ENCODE measurements around the gene VPS35L. TPM values are rescaled to one million over a fixed set of nuclear protein-coding genes. Genes with fewer than 3 reads are reported as not detected.
A peak's percentile ranks its signal among the peaks of the same experiment; 100 is the strongest.

VPS35L gene
- total RNA-seq, 1 donor from 2014 or later: 38.1 TPM

GRCh38 chr16:19589106-19589505 is 33.6 kb downstream of the VPS35L start:
- H3K27ac ChIP-seq (ENCODE audit: low read depth, low read length): no peak overlapping the region
- H3K9ac ChIP-seq (ENCODE audit: low read depth in 1 of 3, low read length in 3 of 3): no peak overlapping the region
- peaks cover 14 to 27% (median 15%) of the 10 kb centered on the region in 3 donors for H3K36me3 ChIP-seq (ENCODE audit: control insufficient read depth in 3 of 3, insufficient read depth in 3 of 3, low read length in 3 of 3)
- H3K9me3 ChIP-seq (ENCODE audit: control insufficient read depth in 3 of 3, low read length in 3 of 3): no peaks in the 10 kb centered on the region
- no peak overlapping the region for H3K4me3 ChIP-seq (ENCODE audit: low read length in 3 of 3)
- no peaks in the 10 kb centered on the region for H3K4me1 ChIP-seq (ENCODE audit: control insufficient read depth in 3 of 3, insufficient read depth in 3 of 3, low read length in 3 of 3)
- no peaks in the 10 kb centered on the region for H3K27me3 ChIP-seq (ENCODE audit: control insufficient read depth in 3 of 3, insufficient read depth in 3 of 3, low read length in 3 of 3)

- H3K9me3 ChIP-seq (ENCODE audit: control insufficient read depth in 3 of 3, low read length in 3 of 3): no peaks in the 10 kb centered on the region
- H3K4me1 ChIP-seq (ENCODE audit: control insufficient read depth in 3 of 3, insufficient read depth in 3 of 3, low read length in 3 of 3): no peaks in the 10 kb centered on the region
- no peaks in the 10 kb centered on the region for H3K27me3 ChIP-seq (ENCODE audit: control insufficient read depth in 3 of 3, insufficient read depth in 3 of 3, low read length in 3 of 3)
- H3K27ac ChIP-seq (ENCODE audit: low read depth, low read length): no peak overlapping the region
- H3K36me3 ChIP-seq (ENCODE audit: control insufficient read depth in 3 of 3, insufficient read depth in 3 of 3, low read length in 3 of 3): peaks cover 14 to 28% (median 18%) of the 10 kb centered on the region in 3 donors
- no peak overlapping the region for H3K4me3 ChIP-seq (ENCODE audit: low read length in 3 of 3)
- no peak overlapping the region for H3K9ac ChIP-seq (ENCODE audit: low read depth in 1 of 3, low read length in 3 of 3)
Measured at GRCh38 chr16:19589771-19590302, 34.3 kb downstream of the VPS35L start.

- H3K9ac ChIP-seq (ENCODE audit: low read depth in 1 of 3, low read length in 3 of 3): no peak overlapping the region
Measured at GRCh38 chr16:19595043-19595767, 39.7 kb downstream of the VPS35L start.

GRCh38 chr16:19598805-19599510 is 43.5 kb downstream of the VPS35L start:
- Histone ChIP-seq H3K4me3 (ENCODE audit: low read length in 3 of 3) (no peak overlapping the region), H3K27me3 (ENCODE audit: control insufficient read depth in 3 of 3, insufficient read depth in 3 of 3, low read length in 3 of 3) (no peaks in the 10 kb centered on the region), H3K9me3 (ENCODE audit: control insufficient read depth in 3 of 3, low read length in 3 of 3) (no peaks in the 10 kb centered on the region), H3K9ac (ENCODE audit: low read depth in 1 of 3, low read length in 3 of 3) (no peak overlapping the region), H3K4me1 (ENCODE audit: control insufficient read depth in 3 of 3, insufficient read depth in 3 of 3, low read length in 3 of 3) (no peaks in the 10 kb centered on the region), H3K36me3 (ENCODE audit: control insufficient read depth in 3 of 3, insufficient read depth in 3 of 3, low read length in 3 of 3) (peaks cover 10 to 36% (median 21%) of the 10 kb centered on the region in 3 donors), H3K27ac (ENCODE audit: low read depth, low read length) (no peak overlapping the region)

More at GRCh38 chr16:19595043-19595767, 39.7 kb downstream of the VPS35L start:
- Histone ChIP-seq H3K36me3 (ENCODE audit: control insufficient read depth in 3 of 3, insufficient read depth in 3 of 3, low read length in 3 of 3) (peaks cover 19 to 43% (median 28%) of the 10 kb centered on the region in 3 donors), H3K27ac (ENCODE audit: low read depth, low read length) (no peak overlapping the region), H3K4me1 (ENCODE audit: control insufficient read depth in 3 of 3, insufficient read depth in 3 of 3, low read length in 3 of 3) (no peaks in the 10 kb centered on the region), H3K4me3 (ENCODE audit: low read length in 3 of 3) (no peak overlapping the region), H3K27me3 (ENCODE audit: control insufficient read depth in 3 of 3, insufficient read depth in 3 of 3, low read length in 3 of 3) (no peaks in the 10 kb centered on the region), H3K9me3 (ENCODE audit: control insufficient read depth in 3 of 3, low read length in 3 of 3) (no peaks in the 10 kb centered on the region)

- H3K4me3 ChIP-seq (ENCODE audit: low read length in 3 of 3): no peak overlapping the region
- no peaks in the 10 kb centered on the region for H3K9me3 ChIP-seq (ENCODE audit: control insufficient read depth in 3 of 3, low read length in 3 of 3)
- no peaks in the 10 kb centered on the region for H3K27me3 ChIP-seq (ENCODE audit: control insufficient read depth in 3 of 3, insufficient read depth in 3 of 3, low read length in 3 of 3)
- peaks cover 0 to 2% (median 0%) of the 10 kb centered on the region in 3 donors for H3K4me1 ChIP-seq (ENCODE audit: control insufficient read depth in 3 of 3, insufficient read depth in 3 of 3, low read length in 3 of 3)
- H3K27ac ChIP-seq (ENCODE audit: low read depth, low read length): no peak overlapping the region
- H3K36me3 ChIP-seq (ENCODE audit: control insufficient read depth in 3 of 3, insufficient read depth in 3 of 3, low read length in 3 of 3): peaks cover 6 to 31% (median 15%) of the 10 kb centered on the region in 3 donors
- H3K9ac ChIP-seq (ENCODE audit: low read depth in 1 of 3, low read length in 3 of 3): no peak overlapping the region
Measured at GRCh38 chr16:19599968-19600716, 44.6 kb downstream of the VPS35L start.

- H3K27me3 ChIP-seq (ENCODE audit: control insufficient read depth in 3 of 3, insufficient read depth in 3 of 3, low read length in 3 of 3): no peaks in the 10 kb centered on the region
- peaks cover 3 to 22% (median 10%) of the 10 kb centered on the region in 3 donors for H3K36me3 ChIP-seq (ENCODE audit: control insufficient read depth in 3 of 3, insufficient read depth in 3 of 3, low read length in 3 of 3)
- H3K9me3 ChIP-seq (ENCODE audit: control insufficient read depth in 3 of 3, low read length in 3 of 3): no peaks in the 10 kb centered on the region
- no peak overlapping the region for H3K27ac ChIP-seq (ENCODE audit: low read depth, low read length)
- H3K4me3 ChIP-seq (ENCODE audit: low read length in 3 of 3): no peak overlapping the region
- H3K4me1 ChIP-seq (ENCODE audit: control insufficient read depth in 3 of 3, insufficient read depth in 3 of 3, low read length in 3 of 3): peaks cover 4 to 12% (median 11%) of the 10 kb centered on the region in 3 donors
- peak overlapping the region in 1 of 3 donors; percentile 25 for H3K9ac ChIP-seq (ENCODE audit: low read depth in 1 of 3, low read length in 3 of 3)
Measured at GRCh38 chr16:19601083-19601976, 45.8 kb downstream of the VPS35L start.

GRCh38 chr16:19604911-19605310 is 49.4 kb downstream of the VPS35L start:
- Histone ChIP-seq H3K4me3 (ENCODE audit: low read length in 3 of 3) (no peak overlapping the region), H3K36me3 (ENCODE audit: control insufficient read depth in 3 of 3, insufficient read depth in 3 of 3, low read length in 3 of 3) (peaks cover 8 to 23% (median 12%) of the 10 kb centered on the region in 3 donors), H3K27me3 (ENCODE audit: control insufficient read depth in 3 of 3, insufficient read depth in 3 of 3, low read length in 3 of 3) (no peaks in the 10 kb centered on the region), H3K9me3 (ENCODE audit: control insufficient read depth in 3 of 3, low read length in 3 of 3) (no peaks in the 10 kb centered on the region), H3K9ac (ENCODE audit: low read depth in 1 of 3, low read length in 3 of 3) (no peak overlapping the region), H3K4me1 (ENCODE audit: control insufficient read depth in 3 of 3, insufficient read depth in 3 of 3, low read length in 3 of 3) (peaks cover 4 to 12% (median 11%) of the 10 kb centered on the region in 3 donors), H3K27ac (ENCODE audit: low read depth, low read length) (no peak overlapping the region)

GRCh38 chr16:19605701-19606100 is 50.2 kb downstream of the VPS35L start:
- peaks cover 14 to 27% (median 18%) of the 10 kb centered on the region in 3 donors for H3K36me3 ChIP-seq (ENCODE audit: control insufficient read depth in 3 of 3, insufficient read depth in 3 of 3, low read length in 3 of 3)
- H3K27me3 ChIP-seq (ENCODE audit: control insufficient read depth in 3 of 3, insufficient read depth in 3 of 3, low read length in 3 of 3): no peaks in the 10 kb centered on the region
- no peak overlapping the region for H3K27ac ChIP-seq (ENCODE audit: low read depth, low read length)
- H3K9me3 ChIP-seq (ENCODE audit: control insufficient read depth in 3 of 3, low read length in 3 of 3): no peaks in the 10 kb centered on the region
- no peak overlapping the region for H3K4me3 ChIP-seq (ENCODE audit: low read length in 3 of 3)
- H3K9ac ChIP-seq (ENCODE audit: low read depth in 1 of 3, low read length in 3 of 3): no peak overlapping the region
- peaks cover 4 to 12% (median 11%) of the 10 kb centered on the region in 3 donors for H3K4me1 ChIP-seq (ENCODE audit: control insufficient read depth in 3 of 3, insufficient read depth in 3 of 3, low read length in 3 of 3)
